Pancreas (tissue), 10 donors: ENCODE results near the gene ADGRG6. TPM values are rescaled to one million over a fixed set of nuclear protein-coding genes. Genes with fewer than 3 reads are reported as not detected.

ENCODE experiments used
- ATAC-seq, 4 donors: fragments of 200-7000 bp; cut with Tn5 transposase; one replicate each; pipeline versions ENCODE4 v1.8.0 to v1.9.1; 2020; ENCODE audit warnings: mild to moderate bottlenecking in 4 of 4, moderate library complexity in 4 of 4
- DNase-seq, 6 donors: peaks; one replicate each; pipeline ENCODE4 v3.0.0-alpha.2; 2020
- FAIRE-seq: peaks from 2 replicates; lab custom pipeline; 2012; peaks lifted over from hg19 to GRCh38; lab: Jason Lieb, UNC
- H3K27ac ChIP-seq, 4 donors: fragments of 200-600 bp; sonication (generic); 1 replicate in 3 of 4; 2 replicates in 1 of 4; pipeline versions ENCODE4 v1.5.0 to v1.8.0; 2020
- H3K27me3 ChIP-seq, 4 donors: fragments of 200-600 bp; one replicate each; pipeline ENCODE4 v1.8.0; 2021
- H3K36me3 ChIP-seq, 3 donors: fragments of 200-600 bp; sonication (generic) in 1 of 3; one replicate each; pipeline versions ENCODE4 v1.5.0 to v1.8.0; 2020 to 2021
- H3K4me1 ChIP-seq, 3 donors: fragments of 200-600 bp; one replicate each; pipeline ENCODE4 v1.8.0; 2021
- H3K4me3 ChIP-seq, 4 donors: fragments of 200-600 bp; sonication (generic) in 2 of 4; one replicate each; pipeline versions ENCODE4 v1.5.0 to v1.8.0; 2020 to 2021
- H3K9me3 ChIP-seq, 4 donors: fragments of 200-600 bp; one replicate each; pipeline ENCODE4 v1.8.0; 2021
- WGBS, 2 donors: extraction: QIAGEN DNeasy Blood & Tissue Kit; methylation state at CpG; one replicate each; pipeline ENCODE4 v1.1.7; 2013; 5-methylcytosine and 5-hydroxymethylcytosine counted together
- intact Hi-C, 3 donors: fragments of 100-400 bp; cut with DNase I; formaldehyde crosslinking; loops; one replicate each; pipeline versions ENCODE4 v1.11.1 to v1.14.2; 2022
- polyA plus RNA-seq, 2 donors: library from polyadenylated mRNA; stranded (reverse); fragments of 200-250 nt; gene quantifications; one replicate each; pipeline ENCODE4 v1.2.3, GENCODE V29; 2013
- total RNA-seq, 6 donors: library from RNA; stranded (reverse); fragmentation: NEBNext Ultra II Directional in 4 of 6; extraction: Animal tissue kit (Norgen Biotek cat#: 25700) in 4 of 6; gene quantifications; one replicate each; pipeline versions ENCODE4 v1.2.1 to v1.2.4, GENCODE V29; 2021 to 2023
- TF ChIP-seq, protein P1 (sequence below), 4 donors: fragments of 200-600 bp; sonication (generic) in 3 of 4; IDR thresholded peaks; one replicate each; pipeline versions ENCODE4 v1.5.0 to v1.8.0; 2021; ENCODE audit warnings: antibody characterized with exemption in 4 of 4
- donor health status: healthy with polysubstance abuse.
- donor health status: DM: no; HTN: no; CAD: no; lungs with moderate emphysema.
- donor health status: DM: no; HTN: no; CAD: no.
- donor health status: control.
- donor health status: control.
- donor health status: Bipolar disorder and iron deficiency.
- donor health status: DM: yes; HTN: yes; CAD: no.
- donor health status: DM: no; HTN: no; CAD: no.
- donor health status: DM: no; HTN: no; CAD: no.
- donor health status: DM: yes; HTN: yes; CAD: no.

The ADGRG6 gene
- total and polyA plus RNA-seq, 8 donors = 1.6 to 10.7 (median 4.2) TPM

DNA sequence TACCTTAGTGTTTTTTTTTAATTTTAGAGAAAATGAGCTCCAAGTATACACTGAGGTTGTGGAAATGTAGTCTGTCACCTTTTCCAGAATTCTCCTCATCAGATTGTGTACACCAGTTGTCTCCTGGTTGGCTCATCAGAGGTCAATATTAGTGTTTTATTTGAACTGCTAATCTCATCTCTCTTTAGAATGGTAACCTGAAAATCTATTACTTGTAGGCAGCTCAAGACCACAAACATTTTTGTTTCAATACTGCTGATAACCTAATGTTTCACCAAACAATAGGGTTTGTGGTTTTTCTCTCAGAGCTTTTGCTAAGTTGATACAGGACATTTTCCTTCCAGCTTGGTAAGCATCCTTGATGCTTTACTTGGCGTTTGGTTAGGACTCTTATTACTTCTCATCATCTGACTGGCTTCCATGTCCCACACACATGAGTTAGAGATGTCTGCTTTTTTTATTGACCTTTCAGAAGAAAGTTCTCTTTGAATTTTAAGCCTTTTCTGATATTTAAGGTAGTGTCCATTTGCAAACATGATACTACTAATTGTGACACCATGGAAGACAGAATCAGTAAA, 15.1 kb downstream of the ADGRG6 start:
- no peak for DNase-seq
- Histone ChIP-seq H3K27ac (no peak overlapping the region), H3K36me3 (no peaks in the 10 kb centered on the region), H3K27me3 (no peaks in the 10 kb centered on the region), H3K9me3 (no peaks in the 10 kb centered on the region), H3K4me3 (no peak overlapping the region), H3K4me1 (no peaks in the 10 kb centered on the region)
- 61 to 70% methylated on average over 1 of the region's 1 CpG for WGBS, 2 donors
- ATAC-seq = no peak
- intact Hi-C loops = no loop called here
- no peak for FAIRE-seq
- TF ChIP-seq, protein P1, sequence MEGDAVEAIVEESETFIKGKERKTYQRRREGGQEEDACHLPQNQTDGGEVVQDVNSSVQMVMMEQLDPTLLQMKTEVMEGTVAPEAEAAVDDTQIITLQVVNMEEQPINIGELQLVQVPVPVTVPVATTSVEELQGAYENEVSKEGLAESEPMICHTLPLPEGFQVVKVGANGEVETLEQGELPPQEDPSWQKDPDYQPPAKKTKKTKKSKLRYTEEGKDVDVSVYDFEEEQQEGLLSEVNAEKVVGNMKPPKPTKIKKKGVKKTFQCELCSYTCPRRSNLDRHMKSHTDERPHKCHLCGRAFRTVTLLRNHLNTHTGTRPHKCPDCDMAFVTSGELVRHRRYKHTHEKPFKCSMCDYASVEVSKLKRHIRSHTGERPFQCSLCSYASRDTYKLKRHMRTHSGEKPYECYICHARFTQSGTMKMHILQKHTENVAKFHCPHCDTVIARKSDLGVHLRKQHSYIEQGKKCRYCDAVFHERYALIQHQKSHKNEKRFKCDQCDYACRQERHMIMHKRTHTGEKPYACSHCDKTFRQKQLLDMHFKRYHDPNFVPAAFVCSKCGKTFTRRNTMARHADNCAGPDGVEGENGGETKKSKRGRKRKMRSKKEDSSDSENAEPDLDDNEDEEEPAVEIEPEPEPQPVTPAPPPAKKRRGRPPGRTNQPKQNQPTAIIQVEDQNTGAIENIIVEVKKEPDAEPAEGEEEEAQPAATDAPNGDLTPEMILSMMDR (IDR thresholded peaks at IDR 0.05) = no peak

DNA sequence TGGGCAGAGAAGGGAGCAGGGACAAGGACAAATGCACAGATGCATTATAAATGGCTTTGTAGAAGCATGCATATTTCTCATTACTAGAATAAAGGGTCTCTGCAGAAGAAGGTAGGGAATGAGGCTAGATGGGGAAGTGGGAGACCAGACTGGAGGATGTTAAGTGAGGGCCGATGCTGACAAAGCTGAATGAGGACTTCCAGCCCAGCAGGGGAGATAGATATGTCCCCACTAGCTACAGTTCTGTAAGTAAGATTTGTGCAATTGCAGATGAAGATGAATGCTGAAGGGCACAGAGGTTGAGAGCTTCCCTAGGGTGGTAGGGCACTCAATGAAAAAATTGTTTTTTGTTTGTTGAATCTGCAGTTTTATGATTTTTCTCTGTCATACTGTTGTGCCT, 16.9 kb downstream of the ADGRG6 start:
- TF ChIP-seq, protein P1 (IDR thresholded peaks at IDR 0.05) = no peak
- DNase-seq (no peak), FAIRE-seq (no peak), ATAC-seq (no peak)
- H3K27ac ChIP-seq = no peak overlapping the region
- no peaks in the 10 kb centered on the region for H3K9me3 ChIP-seq
- 73 to 74% methylated on average over 1 of the region's 1 CpG for WGBS, 2 donors
- H3K4me3 ChIP-seq = no peak overlapping the region
- H3K27me3 ChIP-seq = no peaks in the 10 kb centered on the region
- intact Hi-C loops = no loop called here
- H3K36me3 ChIP-seq = no peaks in the 10 kb centered on the region
- no peaks in the 10 kb centered on the region for H3K4me1 ChIP-seq

DNA sequence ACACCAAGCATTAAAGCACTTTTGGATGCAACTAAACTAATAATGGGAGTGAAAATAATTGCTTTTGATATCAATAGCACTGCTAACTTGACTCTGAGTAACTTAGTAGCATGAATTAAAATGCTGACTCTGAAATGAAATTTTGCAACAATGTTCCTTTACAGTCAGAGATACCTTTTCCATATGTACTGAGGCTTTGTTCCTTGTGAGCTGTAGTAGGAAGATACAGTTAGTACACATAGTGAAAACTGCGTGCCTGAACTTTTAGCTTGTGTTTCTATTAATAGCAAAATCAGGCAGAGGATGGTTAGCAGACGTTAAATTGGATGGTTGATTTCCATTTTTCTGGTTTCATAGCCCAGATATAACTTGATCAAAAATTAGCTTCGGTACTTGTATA, 18.6 kb downstream of the ADGRG6 start:
- FAIRE-seq = no peak
- Histone ChIP-seq H3K27ac (no peak overlapping the region), H3K4me3 (no peak overlapping the region), H3K4me1 (no peaks in the 10 kb centered on the region), H3K36me3 (no peaks in the 10 kb centered on the region), H3K27me3 (no peaks in the 10 kb centered on the region), H3K9me3 (no peaks in the 10 kb centered on the region)
- 60 to 77% methylated on average over 3 of the region's 3 CpGs for WGBS, 2 donors
- DNase-seq = no peak
- TF ChIP-seq, protein P1 (IDR thresholded peaks at IDR 0.05) = no peak
- ATAC-seq = no peak
- intact Hi-C loops = no loop called here

DNA sequence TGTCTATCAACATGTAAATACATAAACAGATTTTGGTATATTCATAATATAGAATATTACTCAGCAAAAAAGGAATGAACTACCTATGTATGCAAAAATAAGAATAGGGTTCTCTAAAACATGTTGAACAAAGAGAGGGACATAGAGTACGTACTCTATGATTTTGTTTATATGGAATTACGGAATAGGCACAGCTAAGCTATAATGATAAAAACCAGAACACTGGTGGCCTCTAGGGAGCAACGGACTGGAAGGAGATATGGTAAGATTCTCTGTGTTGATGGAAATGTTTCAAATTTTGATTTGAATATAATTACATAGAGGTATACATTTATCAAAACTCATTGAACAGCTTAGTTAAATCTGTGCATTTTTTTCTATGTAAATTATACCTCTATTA, 19.6 kb downstream of the ADGRG6 start:
- Histone ChIP-seq H3K4me3 (no peak overlapping the region), H3K36me3 (no peaks in the 10 kb centered on the region), H3K27ac (no peak overlapping the region), H3K9me3 (no peaks in the 10 kb centered on the region), H3K27me3 (no peaks in the 10 kb centered on the region), H3K4me1 (no peaks in the 10 kb centered on the region)
- FAIRE-seq (no peak), ATAC-seq (no peak), DNase-seq (no peak)
- intact Hi-C loops = no loop called here
- TF ChIP-seq, protein P1 (IDR thresholded peaks at IDR 0.05) = no peak
- WGBS, 2 donors = 72 to 85% methylated on average over 3 of the region's 3 CpGs

DNA sequence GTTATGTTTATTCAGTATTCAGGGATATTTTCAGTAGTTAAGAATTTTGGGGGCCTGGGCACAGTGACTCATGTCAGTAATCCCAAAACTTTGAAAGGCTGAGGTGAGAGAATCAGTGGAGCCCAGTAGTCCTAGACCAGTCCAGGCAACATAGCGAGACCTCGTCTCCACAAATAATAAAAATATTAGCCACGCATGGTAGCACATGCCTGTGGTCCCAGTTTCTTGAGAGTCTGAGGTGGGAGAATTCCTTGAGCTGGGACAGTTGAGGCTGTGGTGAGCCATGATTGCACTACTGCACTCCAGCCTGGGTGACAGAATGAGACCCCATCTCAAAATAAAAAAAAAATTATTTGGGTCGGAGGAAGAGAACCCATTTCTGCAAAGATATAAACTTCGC, 20.3 kb downstream of the ADGRG6 start:
- Histone ChIP-seq H3K27me3 (no peaks in the 10 kb centered on the region), H3K27ac (no peak overlapping the region), H3K4me1 (no peaks in the 10 kb centered on the region), H3K9me3 (no peaks in the 10 kb centered on the region), H3K4me3 (no peak overlapping the region), H3K36me3 (no peaks in the 10 kb centered on the region)
- TF ChIP-seq, protein P1 (IDR thresholded peaks at IDR 0.05) = no peak
- ATAC-seq (no peak), FAIRE-seq (no peak), DNase-seq (no peak)
- 85 to 94% methylated on average over 5 of the region's 5 CpGs for WGBS, 2 donors
- intact Hi-C loops = no loop called here
